HG02938 (cell line): ENCODE measurements around the gene RAP1GAP2.
"Not testable (repeated sequence)": the region's sequence is repeated elsewhere in the genome, so short reads cannot be mapped to it uniquely, and the experiment has no call there.

Experiments used
- ATAC-seq: cut with Tn5 transposase; IDR thresholded peaks from one replicate; pipeline ENCODE4 v1.9.1; 2021; ENCODE audit warnings: mild to moderate bottlenecking, moderate library complexity; ENCODE audit not compliant: unreplicated experiment

The RAP1GAP2 gene

GRCh38 chr17:3015890-3016289 is 219.7 kb downstream of the RAP1GAP2 start:
- no peak for ATAC-seq

GRCh38 chr17:3017936-3018335 is 221.7 kb downstream of the RAP1GAP2 start:
- no peak for ATAC-seq

GRCh38 chr17:3019761-3020160 is 223.5 kb downstream of the RAP1GAP2 start:
- ATAC-seq = no peak

- ATAC-seq = no peak
These were observed 224.1 kb downstream of the RAP1GAP2 start for GRCh38 chr17:3020381-3020780.

- ATAC-seq = no peak
These were observed 226.0 kb downstream of the RAP1GAP2 start for GRCh38 chr17:3022197-3022596.

GRCh38 chr17:3024346-3024745 is 228.1 kb downstream of the RAP1GAP2 start:
- no peak for ATAC-seq

- ATAC-seq = no peak
These were observed 229.3 kb downstream of the RAP1GAP2 start for GRCh38 chr17:3025421-3026124.

GRCh38 chr17:3026125-3026855 is 230.1 kb downstream of the RAP1GAP2 start:
- ATAC-seq = no peak

GRCh38 chr17:3026856-3027751 is 230.9 kb downstream of the RAP1GAP2 start:
- no peak for ATAC-seq

GRCh38 chr17:3027786-3028532 is 231.7 kb downstream of the RAP1GAP2 start:
- no peak for ATAC-seq

GRCh38 chr17:3029213-3029913 is 233.1 kb downstream of the RAP1GAP2 start:
- ATAC-seq = no peak

- no peak for ATAC-seq
These were observed 233.9 kb downstream of the RAP1GAP2 start for GRCh38 chr17:3030096-3030495.

GRCh38 chr17:3030852-3031470 is 234.7 kb downstream of the RAP1GAP2 start:
- ATAC-seq = not testable (repeated sequence)

GRCh38 chr17:3032258-3033247 is 236.3 kb downstream of the RAP1GAP2 start:
- ATAC-seq = no peak

- no peak for ATAC-seq
These were observed 237.0 kb downstream of the RAP1GAP2 start for GRCh38 chr17:3033248-3033640.

- ATAC-seq = no peak
These were observed 237.7 kb downstream of the RAP1GAP2 start for GRCh38 chr17:3033741-3034577.

- no peak for ATAC-seq
These were observed 238.3 kb downstream of the RAP1GAP2 start for GRCh38 chr17:3034578-3034920.
